OCI-LY7 (cell line): Measurements from ENCODE around the gene ZNF628.

Experiments used
- EZH2phosphoT487 ChIP-seq: fragments of 200-600 bp; sonication (generic); IDR thresholded peaks from 2 replicates; pipeline ENCODE4 v1.6.1; 2018; ENCODE audit warnings: low read depth, borderline replicate concordance, mild to moderate bottlenecking, mixed run types, antibody characterized with exemption, low read length, moderate library complexity, mixed read lengths
- TF ChIP-seq, protein P1 (sequence below): fragments of 200-600 bp; sonication (generic); conservative IDR thresholded peaks from 2 replicates; pipeline ENCODE4 v1.5.1; 2014; ENCODE audit warnings: mild to moderate bottlenecking, antibody characterized with exemption, low read length, moderate library complexity, mixed read lengths

DNA sequence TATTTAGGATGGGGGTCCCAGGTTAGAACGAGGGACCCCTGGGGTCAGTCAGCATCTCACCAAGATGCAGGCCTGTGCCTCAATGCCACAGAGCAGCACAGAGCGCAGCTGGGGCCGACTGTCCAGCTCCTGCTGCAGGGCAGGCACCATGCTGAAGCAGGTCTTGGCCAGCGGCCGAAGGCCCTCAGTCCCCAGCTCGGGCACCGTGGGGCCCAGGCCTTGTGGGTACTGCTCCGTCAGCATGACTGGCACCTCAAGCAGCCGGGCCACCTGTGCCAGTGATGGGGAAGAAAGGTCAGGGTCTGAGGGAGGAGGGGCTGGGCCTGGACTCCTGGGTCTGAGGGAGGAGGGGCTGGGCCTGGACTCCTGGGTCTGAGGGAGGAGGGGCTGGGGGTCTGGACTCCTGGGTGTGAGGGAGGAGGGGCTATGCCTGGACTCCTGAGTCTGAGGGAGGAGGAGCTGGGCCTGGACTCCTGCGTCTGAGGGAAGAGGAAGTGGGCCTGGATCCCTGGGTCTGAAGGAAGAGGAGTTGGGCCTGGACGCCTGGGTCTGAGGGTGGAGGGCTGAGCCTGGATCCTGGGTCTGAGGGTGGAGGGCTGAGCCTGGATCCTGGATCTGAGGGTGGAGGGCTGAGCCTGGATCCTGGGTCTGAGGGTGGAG is 20.7 kb upstream of the ZNF628 start:
- TF ChIP-seq, protein P1, sequence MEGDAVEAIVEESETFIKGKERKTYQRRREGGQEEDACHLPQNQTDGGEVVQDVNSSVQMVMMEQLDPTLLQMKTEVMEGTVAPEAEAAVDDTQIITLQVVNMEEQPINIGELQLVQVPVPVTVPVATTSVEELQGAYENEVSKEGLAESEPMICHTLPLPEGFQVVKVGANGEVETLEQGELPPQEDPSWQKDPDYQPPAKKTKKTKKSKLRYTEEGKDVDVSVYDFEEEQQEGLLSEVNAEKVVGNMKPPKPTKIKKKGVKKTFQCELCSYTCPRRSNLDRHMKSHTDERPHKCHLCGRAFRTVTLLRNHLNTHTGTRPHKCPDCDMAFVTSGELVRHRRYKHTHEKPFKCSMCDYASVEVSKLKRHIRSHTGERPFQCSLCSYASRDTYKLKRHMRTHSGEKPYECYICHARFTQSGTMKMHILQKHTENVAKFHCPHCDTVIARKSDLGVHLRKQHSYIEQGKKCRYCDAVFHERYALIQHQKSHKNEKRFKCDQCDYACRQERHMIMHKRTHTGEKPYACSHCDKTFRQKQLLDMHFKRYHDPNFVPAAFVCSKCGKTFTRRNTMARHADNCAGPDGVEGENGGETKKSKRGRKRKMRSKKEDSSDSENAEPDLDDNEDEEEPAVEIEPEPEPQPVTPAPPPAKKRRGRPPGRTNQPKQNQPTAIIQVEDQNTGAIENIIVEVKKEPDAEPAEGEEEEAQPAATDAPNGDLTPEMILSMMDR: no peak
- TF ChIP-seq EZH2phosphoT487: no peak
